ENCODE measurements around the gene MTX1.

The MTX1 gene

DNA sequence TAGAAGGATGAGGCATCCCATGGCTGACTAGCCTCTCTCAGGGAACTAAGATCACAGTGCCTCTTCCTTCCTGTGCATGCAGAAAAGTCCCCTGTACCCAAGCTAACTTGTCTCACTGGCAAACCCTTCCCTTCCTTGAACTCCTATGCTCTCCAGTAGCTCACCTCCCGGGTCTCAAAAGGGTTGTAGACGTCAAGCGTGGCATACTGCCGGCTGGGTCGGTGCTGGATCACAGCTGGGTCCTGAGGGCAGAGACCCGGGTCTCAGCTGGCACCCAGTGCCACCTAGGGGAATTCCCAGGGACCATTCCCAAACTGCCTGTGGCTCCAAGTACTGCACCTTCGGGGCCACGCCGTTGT is 53.0 kb downstream of the MTX1 start:
- in situ Hi-C loops (cut with HindIII; ENCODE audit: low pct_unique_long_range_greater_than_20kb, low sequenced_read_pairs), result no loop called here
- no peak for DNase-seq (ENCODE audit: low read depth in 1 of 2, low spot score in 1 of 2)
- no peak for TF ChIP-seq JUND (IDR thresholded peaks at IDR 0.05; ENCODE audit: low read depth)

DNA sequence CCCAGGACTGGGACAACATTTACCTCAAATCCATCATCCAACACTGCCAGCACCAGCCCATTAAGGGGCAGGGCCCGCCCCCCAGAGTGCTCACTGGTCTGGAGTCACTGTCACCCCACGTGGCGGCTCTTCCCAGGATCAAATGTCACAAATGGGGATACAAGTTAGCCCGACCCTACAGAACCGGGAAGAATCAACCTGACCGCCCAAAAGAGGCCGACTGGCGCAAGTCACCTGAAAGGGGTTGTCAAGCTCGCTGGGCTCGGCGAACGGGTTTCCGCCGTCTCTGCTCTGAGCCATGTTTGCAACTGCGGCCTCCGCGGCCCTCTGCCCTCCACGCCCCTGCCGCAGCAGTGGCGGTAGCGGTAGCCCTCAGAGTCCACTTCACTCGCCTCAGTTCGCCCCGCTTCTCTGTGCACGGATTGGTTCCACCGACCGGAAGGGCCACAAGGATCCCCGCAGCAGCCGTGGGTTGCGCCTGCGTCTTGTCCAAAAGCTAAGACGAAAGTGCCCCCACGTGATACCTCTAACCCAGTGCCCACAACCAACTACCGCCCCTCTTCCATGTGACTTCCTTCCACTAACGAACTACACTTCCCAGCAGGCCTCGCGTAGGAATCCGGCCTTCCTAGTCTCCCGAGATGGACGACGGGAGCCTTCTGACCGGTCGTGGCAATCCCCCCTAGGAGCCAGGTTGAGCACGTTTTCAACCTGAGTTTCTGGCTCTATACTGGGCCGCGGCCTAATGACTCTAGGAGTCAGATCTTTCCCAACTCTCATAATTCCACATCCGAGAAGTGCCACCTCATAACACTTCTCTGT is 53.6 kb downstream of the MTX1 start, which contains the start of gene SCAMP3:
Gene SCAMP3, minus strand, starts transcription at position 509 of the 822 bp plus-strand sequence. Its CDS starts 209 bp downstream, at position 300.
- in situ Hi-C loops (cut with HindIII; ENCODE audit: low pct_unique_long_range_greater_than_20kb, low sequenced_read_pairs), result no loop called here
- DNase-seq (ENCODE audit: low read depth in 1 of 2, low spot score in 1 of 2), result peak; percentile 99
- peak; percentile 57; the same call in 1 of the 2 replicates for TF ChIP-seq JUND (IDR thresholded peaks at IDR 0.05; ENCODE audit: low read depth)

GRCh38 chr1:155263067-155263466 is 54.6 kb downstream of the MTX1 start:
- no peak for TF ChIP-seq JUND (IDR thresholded peaks at IDR 0.05; ENCODE audit: low read depth)
- in situ Hi-C loops (cut with HindIII; ENCODE audit: low pct_unique_long_range_greater_than_20kb, low sequenced_read_pairs), result no loop called here
- DNase-seq (ENCODE audit: low read depth in 1 of 2, low spot score in 1 of 2), result no peak

All from T47D (cell line).